H1 (cell line): ENCODE measurements around the gene SERINC5. TPM values are rescaled to one million over a fixed set of nuclear protein-coding genes. Genes with fewer than 3 reads are reported as not detected.

Source experiments
- CHD7 ChIP-seq: fragments of 300-600 bp; sonication (generic); IDR thresholded peaks from 2 replicates; pipeline ENCODE4 v1.7.1; 2012; ENCODE audit warnings: low read length, moderate library complexity, mild to moderate bottlenecking, inconsistent platforms; ENCODE audit not compliant: insufficient replicate concordance
- SP4 ChIP-seq: IDR thresholded peaks from 2 replicates; pipeline ENCODE4 v1.6.1; 2012; ENCODE audit warnings: low read length, inconsistent platforms
- polyA plus RNA-seq, 7 experiments: library from polyadenylated mRNA; depleted of rRNA in 3 of 7; stranded (reverse) in 5 of 7; unstranded in 2 of 7; fragments of >200 nt in 5 of 7; fragments of 200-250 nt in 2 of 7; gene quantifications; 1 replicate in 5 of 7; 2 replicates in 1 of 7; 4 replicates in 1 of 7; pipeline versions ENCODE4 v1.2.1 to v1.2.3, GENCODE V29; 2011 to 2013; ENCODE audit warnings: missing spikeins in 2 of 7, mixed read lengths in 2 of 7
- total RNA-seq: library from RNA; stranded (reverse); fragmentation: NEBNext Ultra II Directional; extraction: Animal tissue kit (Norgen Biotek cat#: 25700); gene quantifications from 2 replicates; pipeline ENCODE4 v1.2.1, GENCODE V29; 2021

Gene SERINC5
- total and polyA plus RNA-seq, 2 of the 8 experiments (the other 6 are each of a cell fraction or from before 2014, with no cell fraction given) = 32.2 to 149 TPM

- TF ChIP-seq CHD7 = no peak
- TF ChIP-seq SP4 = no peak
- TF ChIP-seq, all 59 proteins: peak for 0
Observed at GRCh38 chr5:80106916-80107315, 148.9 kb downstream of the SERINC5 start (continued).
